Neural progenitor cell (in vitro differentiated cells): Measurements from ENCODE around the gene DDHD1. TPM values are rescaled to one million over a fixed set of nuclear protein-coding genes. Genes with fewer than 3 reads are reported as not detected.

Source experiments
- DNase-seq: peaks from one replicate; pipeline ENCODE4 v3.0.0-alpha.2; 2016; ENCODE audit warnings: low spot score
- H2AFZ ChIP-seq: fragments of 200-600 bp; sonication (generic); replicated peaks from 2 replicates; pipeline ENCODE4 v1.6.1; 2016; ENCODE audit warnings: antibody characterized with exemption
- H3F3A ChIP-seq: fragments of 200-600 bp; sonication (generic); 2 replicates; pipeline ENCODE4 v1.6.1; 2016; ENCODE audit warnings: antibody characterized with exemption, low read depth
- H3K27ac ChIP-seq: fragments of 200-600 bp; sonication (generic); 2 replicates; pipeline ENCODE4 v1.5.1; 2016; ENCODE audit warnings: mild to moderate bottlenecking
- H3K27me3 ChIP-seq: fragments of 200-600 bp; sonication (generic); 2 replicates; pipeline ENCODE4 v1.6.1; 2016; ENCODE audit warnings: mild to moderate bottlenecking, moderate library complexity
- H3K36me3 ChIP-seq: fragments of 200-600 bp; sonication (generic); 2 replicates; pipeline ENCODE4 v1.5.1; 2016
- H3K4me1 ChIP-seq: fragments of 200-600 bp; sonication (generic); 2 replicates; pipeline ENCODE4 v1.6.1; 2016; ENCODE audit warnings: mixed run types
- H3K4me2 ChIP-seq: fragments of 200-600 bp; sonication (generic); 2 replicates; pipeline ENCODE4 v1.6.1; 2016
- H3K4me3 ChIP-seq: fragments of 200-600 bp; sonication (generic); 2 replicates; pipeline ENCODE4 v1.5.1; 2016
- H3K79me2 ChIP-seq: fragments of 200-600 bp; sonication (generic); 2 replicates; pipeline ENCODE4 v1.6.1; 2016; ENCODE audit warnings: low read depth
- H3K9ac ChIP-seq: fragments of 200-600 bp; sonication (generic); 2 replicates; pipeline ENCODE4 v1.6.1; 2016
- H3K9me3 ChIP-seq: fragments of 200-600 bp; sonication (generic); 2 replicates; pipeline ENCODE4 v1.5.1; 2016; ENCODE audit warnings: low read depth
- H4K20me1 ChIP-seq: fragments of 200-600 bp; sonication (generic); 2 replicates; pipeline ENCODE4 v1.6.1; 2016; ENCODE audit warnings: low read depth
- H3K27ac Mint-ChIP-seq: 3 replicates; pipeline ENCODE4 v1.8.0; 2021; ENCODE audit warnings: mixed read lengths
- H3K27me3 Mint-ChIP-seq: 2 replicates; pipeline ENCODE4 v1.8.0; 2022; ENCODE audit warnings: low read depth, mild to moderate bottlenecking, inconsistent platforms, moderate library complexity, mixed read lengths; ENCODE audit not compliant: insufficient read depth
- H3K36me3 Mint-ChIP-seq: 3 replicates; pipeline ENCODE4 v1.8.0; 2021; ENCODE audit warnings: mixed read lengths
- H3K4me1 Mint-ChIP-seq: 3 replicates; pipeline ENCODE4 v1.8.0; 2021; ENCODE audit warnings: mixed read lengths
- H3K4me3 Mint-ChIP-seq: 3 replicates; pipeline ENCODE4 v1.8.0; 2021; ENCODE audit warnings: mild to moderate bottlenecking, moderate library complexity, mixed read lengths
- H3K9me3 Mint-ChIP-seq: 3 replicates; pipeline ENCODE4 v1.8.0; 2020; ENCODE audit warnings: mixed read lengths
- CTCF ChIP-seq: fragments of 200-600 bp; sonication (generic); IDR thresholded peaks from 2 replicates; pipeline ENCODE4 v1.5.1; 2017; ENCODE audit warnings: antibody characterized with exemption, mild to moderate bottlenecking
- EZH2 ChIP-seq: fragments of 200-600 bp; sonication (generic); IDR thresholded peaks from 2 replicates; pipeline ENCODE4 v1.6.1; 2017; ENCODE audit warnings: antibody characterized with exemption, mild to moderate bottlenecking, moderate library complexity
- EZH2phosphoT487 ChIP-seq: fragments of 200-600 bp; sonication (generic); IDR thresholded peaks from 2 replicates; pipeline ENCODE4 v1.6.1; 2017; ENCODE audit warnings: antibody characterized with exemption
- total RNA-seq: library from RNA; depleted of rRNA; stranded (reverse); fragments of >200 nt; gene quantifications from 2 replicates; pipeline ENCODE4 v1.2.3, GENCODE V29; 2015; ENCODE audit warnings: low replicate concordance

The DDHD1 gene
- total RNA-seq, 1 donor from 2014 or later = 30.2 TPM

GRCh38 chr14:53060046-53060445 is 93.1 kb downstream of the DDHD1 start:
- no peak overlapping the region for H3K4me2 ChIP-seq
- no peak overlapping the region for H2AFZ ChIP-seq
- no peak overlapping the region for H3K9ac ChIP-seq
- no peaks in the 10 kb centered on the region for H3K9me3 Mint-ChIP-seq
- H3K4me3 Mint-ChIP-seq = no peak overlapping the region
- no peaks in the 10 kb centered on the region for H3K27me3 Mint-ChIP-seq
- no peak overlapping the region for H3K4me3 ChIP-seq
- H3K36me3 Mint-ChIP-seq = peaks cover 6% of the 10 kb centered on the region
- no peaks in the 10 kb centered on the region for H3K9me3 ChIP-seq
- H3K27ac Mint-ChIP-seq = no peak overlapping the region
- H3K27me3 ChIP-seq = no peaks in the 10 kb centered on the region
- H3K79me2 ChIP-seq = no peaks in the 10 kb centered on the region
- peaks cover 7% of the 10 kb centered on the region for H3F3A ChIP-seq
- no peaks in the 10 kb centered on the region for H3K4me1 ChIP-seq
- H4K20me1 ChIP-seq = no peaks in the 10 kb centered on the region
- H3K36me3 ChIP-seq = no peaks in the 10 kb centered on the region
- no peak for DNase-seq
- H3K27ac ChIP-seq = no peak overlapping the region
- no peaks in the 10 kb centered on the region for H3K4me1 Mint-ChIP-seq
- no peak for TF ChIP-seq CTCF
- TF ChIP-seq EZH2 = no peak
- TF ChIP-seq EZH2phosphoT487 = no peak

DNA sequence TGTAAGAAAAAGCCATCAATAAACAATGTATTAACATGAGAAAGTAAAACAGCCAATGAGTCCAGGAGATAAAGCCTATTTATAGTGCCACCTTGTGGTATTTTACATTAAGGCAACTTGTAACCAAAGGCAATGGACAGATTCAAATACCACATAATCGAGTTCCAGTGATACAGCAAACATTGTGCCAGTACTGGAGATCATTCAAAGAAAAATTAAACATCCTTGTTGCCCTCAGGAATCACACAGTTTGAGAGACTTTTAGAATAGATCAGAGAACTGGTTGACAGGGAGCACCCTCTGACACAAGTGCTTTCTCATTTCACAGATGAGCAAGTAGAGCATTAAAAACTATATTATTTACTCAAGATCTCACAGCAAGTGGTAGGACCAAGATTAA is 98.1 kb downstream of the DDHD1 start:
- Histone ChIP-seq H4K20me1 (no peaks in the 10 kb centered on the region), H3K27me3 (no peaks in the 10 kb centered on the region), H3K9ac (no peak overlapping the region), H2AFZ (no peak overlapping the region), H3K4me3 (no peak overlapping the region), H3K27ac (no peak overlapping the region), H3K79me2 (no peaks in the 10 kb centered on the region), H3K9me3 (no peaks in the 10 kb centered on the region), H3K36me3 (no peaks in the 10 kb centered on the region), H3K4me2 (no peak overlapping the region), H3K4me1 (no peaks in the 10 kb centered on the region), H3F3A (peaks cover 7% of the 10 kb centered on the region)
- no peaks in the 10 kb centered on the region for H3K4me1 Mint-ChIP-seq
- H3K27me3 Mint-ChIP-seq = no peaks in the 10 kb centered on the region
- H3K4me3 Mint-ChIP-seq = no peak overlapping the region
- no peak overlapping the region for H3K27ac Mint-ChIP-seq
- no peaks in the 10 kb centered on the region for H3K9me3 Mint-ChIP-seq
- peak; percentile 53 for DNase-seq
- peak; percentile 84 for TF ChIP-seq CTCF
- no peak for TF ChIP-seq EZH2phosphoT487
- peaks cover 6% of the 10 kb centered on the region for H3K36me3 Mint-ChIP-seq

GRCh38 chr14:53054457-53054856 is 98.7 kb downstream of the DDHD1 start:
- no peaks in the 10 kb centered on the region for H3K9me3 Mint-ChIP-seq
- Histone ChIP-seq H3F3A (peaks cover 7% of the 10 kb centered on the region), H3K36me3 (no peaks in the 10 kb centered on the region), H3K79me2 (no peaks in the 10 kb centered on the region), H3K4me1 (no peaks in the 10 kb centered on the region), H4K20me1 (no peaks in the 10 kb centered on the region), H3K27ac (no peak overlapping the region), H3K4me3 (no peak overlapping the region), H3K9ac (no peak overlapping the region), H2AFZ (no peak overlapping the region), H3K27me3 (no peaks in the 10 kb centered on the region), H3K4me2 (no peak overlapping the region), H3K9me3 (no peaks in the 10 kb centered on the region)
- H3K36me3 Mint-ChIP-seq = peaks cover 10% of the 10 kb centered on the region
- no peak overlapping the region for H3K4me3 Mint-ChIP-seq
- TF ChIP-seq EZH2 = no peak
- TF ChIP-seq CTCF = no peak
- no peak for TF ChIP-seq EZH2phosphoT487
- DNase-seq = no peak
- no peaks in the 10 kb centered on the region for H3K27me3 Mint-ChIP-seq
- no peaks in the 10 kb centered on the region for H3K4me1 Mint-ChIP-seq
- H3K27ac Mint-ChIP-seq = no peak overlapping the region

DNA sequence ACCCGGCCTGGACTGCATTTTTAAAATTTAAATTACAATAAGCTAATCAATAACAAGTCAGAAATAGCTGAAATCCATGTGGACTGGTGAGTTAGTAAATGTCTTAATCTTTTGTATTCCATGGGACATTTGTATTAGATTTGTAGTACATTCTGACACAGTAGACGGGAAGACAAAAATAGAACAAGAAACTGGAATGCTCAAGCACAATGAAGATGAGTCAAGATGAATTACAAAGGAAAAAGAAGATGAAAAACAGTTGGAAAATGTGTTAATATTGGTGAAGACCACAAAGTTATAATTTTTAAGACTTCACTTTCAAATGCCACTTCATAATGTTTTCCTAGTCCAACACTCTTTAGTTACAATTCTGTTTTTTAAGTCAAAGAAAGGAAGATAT is 104.5 kb downstream of the DDHD1 start:
- Mint-ChIP-seq H3K4me3 (no peak overlapping the region), H3K4me1 (no peaks in the 10 kb centered on the region), H3K36me3 (peaks cover 15% of the 10 kb centered on the region), H3K27me3 (peaks cover 4% of the 10 kb centered on the region), H3K27ac (no peak overlapping the region), H3K9me3 (no peaks in the 10 kb centered on the region)
- H3K27me3 ChIP-seq = no peaks in the 10 kb centered on the region
- H3K4me1 ChIP-seq = no peaks in the 10 kb centered on the region
- H3K4me2 ChIP-seq = no peak overlapping the region
- DNase-seq = no peak
- TF ChIP-seq EZH2phosphoT487 (no peak), EZH2 (no peak), CTCF (no peak)
- H3K79me2 ChIP-seq = no peaks in the 10 kb centered on the region
- H3K9me3 ChIP-seq = no peaks in the 10 kb centered on the region
- no peaks in the 10 kb centered on the region for H3K36me3 ChIP-seq
- H4K20me1 ChIP-seq = no peaks in the 10 kb centered on the region
- H3K27ac ChIP-seq = no peak overlapping the region
- H3F3A ChIP-seq = no peaks in the 10 kb centered on the region
- H3K9ac ChIP-seq = no peak overlapping the region
- no peak overlapping the region for H2AFZ ChIP-seq
- no peak overlapping the region for H3K4me3 ChIP-seq
